Testis (tissue), 3 donors: Measurements from ENCODE around the gene GSC2. TPM values are rescaled to one million over a fixed set of nuclear protein-coding genes. Genes with fewer than 3 reads are reported as not detected.

Source experiments
- DNase-seq: peaks from one replicate; pipeline ENCODE4 v3.0.0-alpha.2; 2019
- H3K27ac ChIP-seq, 2 donors: fragments of 200-600 bp; sonication (generic); one replicate each; pipeline ENCODE4 v1.5.1; 2019
- H3K27me3 ChIP-seq: fragments of 200-600 bp; sonication (generic); one replicate; pipeline ENCODE4 v1.5.1; 2019
- H3K36me3 ChIP-seq: fragments of 200-600 bp; sonication (generic); one replicate; pipeline ENCODE4 v1.5.1; 2017; ENCODE audit warnings: low read depth; ENCODE audit errors: missing control alignments
- H3K4me1 ChIP-seq: fragments of 200-600 bp; sonication (generic); one replicate; pipeline ENCODE4 v1.5.1; 2019
- H3K4me3 ChIP-seq, 2 donors: fragments of 200-600 bp; sonication (generic); one replicate each; pipeline ENCODE4 v1.5.1; 2017 to 2019
- H3K9me3 ChIP-seq: fragments of 200-600 bp; sonication (generic); one replicate; pipeline ENCODE4 v1.5.1; 2017
- POLR2A ChIP-seq: fragments of 450-650 bp; IDR thresholded peaks from one replicate; pipeline ENCODE4 v1.6.1; 2017; ENCODE audit warnings: antibody characterized with exemption, mild to moderate bottlenecking, moderate library complexity
- WGBS, 2 donors: methylation state at CpG; one replicate each; pipeline ENCODE4 v1.1.5; 2018; 5-methylcytosine and 5-hydroxymethylcytosine counted together
- intact Hi-C: fragments of 100-400 bp; cut with DNase I; formaldehyde crosslinking; loops from one replicate; pipeline ENCODE4 v1.15.1; 2023; ENCODE audit warnings: low total_unique reads
- polyA plus RNA-seq: library from polyadenylated mRNA; stranded (reverse); fragments of 350-450 nt; fragmentation: Illumina TruSeq; extraction: RNeasy Lipid Tissue Mini Kit (QIAGEN cat#74804); gene quantifications from one replicate; pipeline ENCODE4 v1.2.3, GENCODE V29; 2014; ENCODE audit warnings: low read depth, low replicate concordance; ENCODE audit not compliant: insufficient read depth
- total RNA-seq, 2 donors: library from RNA; depleted of rRNA; stranded (reverse); fragments of >200 nt; gene quantifications; one replicate each; pipeline ENCODE4 v1.2.3, GENCODE V29; 2016
- TF ChIP-seq, protein P1 (sequence below), 3 experiments: fragments of 450-650 bp in 2 of 3; fragments of 200-600 bp in 1 of 3; sonication (generic) in 1 of 3; IDR thresholded peaks; one replicate each; pipeline ENCODE4 v1.5.1; 2016 to 2019; ENCODE audit warnings: antibody characterized with exemption in 3 of 3, mild to moderate bottlenecking in 2 of 3, moderate library complexity in 1 of 3

GSC2 gene
- total and polyA plus RNA-seq, 3 donors from 2014 or later = 2.3 to 16.0 (median 15.3) TPM

DNA sequence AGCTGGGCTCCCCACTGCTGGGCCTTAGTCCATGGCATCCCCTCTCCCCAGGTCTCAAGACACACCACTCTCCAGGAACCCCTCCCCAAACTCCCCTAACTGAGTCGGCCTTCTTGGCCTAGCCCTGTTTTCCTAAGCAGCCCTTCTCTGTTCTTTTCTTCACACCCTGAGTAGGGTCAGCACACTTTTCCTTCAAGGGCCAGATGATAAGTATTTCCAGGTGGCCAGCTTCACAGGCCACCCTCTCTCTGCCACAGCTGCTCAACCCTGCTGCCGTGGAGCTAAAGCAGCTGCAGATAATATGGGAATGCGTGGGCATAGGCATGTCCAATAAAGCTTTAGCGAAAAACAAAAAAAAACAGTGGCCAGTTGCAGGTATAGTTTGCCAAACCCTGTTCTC, 51.9 kb downstream of the GSC2 start:
- H3K27me3 ChIP-seq = no peaks in the 10 kb centered on the region
- intact Hi-C loops = no loop called here
- WGBS, 2 donors = 45 to 54% methylated on average over 4 of the region's 4 CpGs

DNA sequence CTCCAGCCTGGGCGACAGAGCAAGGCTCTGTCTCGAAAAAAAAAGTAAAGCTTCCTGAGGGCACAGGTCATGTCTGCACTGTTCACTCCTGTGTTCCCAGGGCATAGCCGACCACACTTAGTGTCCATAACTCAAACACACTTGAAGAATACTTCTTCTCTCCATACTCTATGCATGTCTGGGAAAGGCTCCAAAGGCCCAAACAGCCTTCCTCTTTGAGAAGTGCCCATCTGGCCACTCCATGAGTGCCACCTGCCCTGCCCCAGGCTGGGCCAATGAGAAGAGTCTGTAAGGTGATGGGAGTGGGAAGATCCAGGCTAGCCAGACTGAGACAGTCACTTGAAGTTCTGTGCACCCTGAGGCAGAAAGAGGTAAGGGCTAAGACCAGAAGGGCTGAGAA, 52.6 kb downstream of the GSC2 start:
- intact Hi-C loops = no loop called here
- Histone ChIP-seq H3K9me3 (no peaks in the 10 kb centered on the region), H3K27ac (no peak overlapping the region), H3K4me1 (no peaks in the 10 kb centered on the region), H3K27me3 (no peaks in the 10 kb centered on the region), H3K36me3 (no peaks in the 10 kb centered on the region), H3K4me3 (no peak overlapping the region)
- no peak for TF ChIP-seq POLR2A
- TF ChIP-seq, protein P1, sequence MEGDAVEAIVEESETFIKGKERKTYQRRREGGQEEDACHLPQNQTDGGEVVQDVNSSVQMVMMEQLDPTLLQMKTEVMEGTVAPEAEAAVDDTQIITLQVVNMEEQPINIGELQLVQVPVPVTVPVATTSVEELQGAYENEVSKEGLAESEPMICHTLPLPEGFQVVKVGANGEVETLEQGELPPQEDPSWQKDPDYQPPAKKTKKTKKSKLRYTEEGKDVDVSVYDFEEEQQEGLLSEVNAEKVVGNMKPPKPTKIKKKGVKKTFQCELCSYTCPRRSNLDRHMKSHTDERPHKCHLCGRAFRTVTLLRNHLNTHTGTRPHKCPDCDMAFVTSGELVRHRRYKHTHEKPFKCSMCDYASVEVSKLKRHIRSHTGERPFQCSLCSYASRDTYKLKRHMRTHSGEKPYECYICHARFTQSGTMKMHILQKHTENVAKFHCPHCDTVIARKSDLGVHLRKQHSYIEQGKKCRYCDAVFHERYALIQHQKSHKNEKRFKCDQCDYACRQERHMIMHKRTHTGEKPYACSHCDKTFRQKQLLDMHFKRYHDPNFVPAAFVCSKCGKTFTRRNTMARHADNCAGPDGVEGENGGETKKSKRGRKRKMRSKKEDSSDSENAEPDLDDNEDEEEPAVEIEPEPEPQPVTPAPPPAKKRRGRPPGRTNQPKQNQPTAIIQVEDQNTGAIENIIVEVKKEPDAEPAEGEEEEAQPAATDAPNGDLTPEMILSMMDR (IDR thresholded peaks at IDR 0.05) = no peak
- DNase-seq = no peak
- WGBS, 2 donors = 70 to 79% methylated on average over 3 of the region's 3 CpGs

More for the DNA sequence above, 51.9 kb downstream of the GSC2 start:
- Histone ChIP-seq H3K27ac (no peak overlapping the region), H3K4me1 (no peaks in the 10 kb centered on the region), H3K36me3 (no peaks in the 10 kb centered on the region), H3K9me3 (no peaks in the 10 kb centered on the region), H3K4me3 (no peak overlapping the region)
- DNase-seq = no peak
- no peak for TF ChIP-seq POLR2A
- TF ChIP-seq, protein P1 (IDR thresholded peaks at IDR 0.05) = no peak

Other genes starting within 250 kb of the GSC2 start
- gene DGCR6, start 244.0 kb downstream of the GSC2 start, total RNA-seq = 10 to 100 TPM in 1 of 2 donors, 1 to 10 TPM in 1; 9.8 to 21.7 TPM
- 11.0 TPM for gene DGCR6, start 244.0 kb downstream of the GSC2 start, polyA plus RNA-seq
- 1 to 10 TPM; 5.6 to 7.4 TPM for gene PRODH, start 214.0 kb downstream of the GSC2 start, total RNA-seq
- gene PRODH, start 214.0 kb downstream of the GSC2 start, polyA plus RNA-seq = 3.2 TPM
- 100 to 1,000 TPM in 1 of 2 donors, 10 to 100 TPM in 1; 89.5 to 106 TPM for gene DGCR2, start 27.9 kb downstream of the GSC2 start, total RNA-seq
- gene DGCR2, start 27.9 kb downstream of the GSC2 start, polyA plus RNA-seq = 64.6 TPM
- 100 to 1,000 TPM in 1 of 2 donors, 10 to 100 TPM in 1; 66.0 to 188 TPM for gene TSSK2, start 19.0 kb downstream of the GSC2 start, total RNA-seq
- gene TSSK2, start 19.0 kb downstream of the GSC2 start, polyA plus RNA-seq = 205 TPM
- gene ESS2, start 5.6 kb downstream of the GSC2 start, total RNA-seq = 10 to 100 TPM; 27.4 to 38.0 TPM
- 42.9 TPM for gene ESS2, start 5.6 kb downstream of the GSC2 start, polyA plus RNA-seq
- 10 to 100 TPM; 61.7 to 64.9 TPM for gene SLC25A1, start 28.4 kb upstream of the GSC2 start, total RNA-seq
- 56.0 TPM for gene SLC25A1, start 28.4 kb upstream of the GSC2 start, polyA plus RNA-seq
- 10 to 100 TPM; 46.6 to 54.4 TPM for gene CLTCL1, start 141.4 kb upstream of the GSC2 start, total RNA-seq
- gene CLTCL1, start 141.4 kb upstream of the GSC2 start, polyA plus RNA-seq = 107 TPM